Caki2 (cell line): ENCODE measurements around the gene TNFAIP1. TPM values are rescaled to one million over a fixed set of nuclear protein-coding genes. Genes with fewer than 3 reads are reported as not detected.
"Not testable (repeated sequence)": the region's sequence is repeated elsewhere in the genome, so short reads cannot be mapped to it uniquely, and the experiment has no call there.

Source experiments
- DNase-seq: peaks from one replicate; pipeline ENCODE4 v3.0.0-alpha.2; 2015; ENCODE audit warnings: low read depth
- in situ Hi-C: cut with HindIII; loops from 2 replicates; pipeline ENCODE4 v1.10.0; 2016; ENCODE audit warnings: low sequenced_read_pairs, low pct_unique_long_range_greater_than_20kb, mixed read lengths
- total RNA-seq: library from RNA; depleted of rRNA; stranded (reverse); fragments of >200 nt; shearing (Covaris generic); gene quantifications from 2 replicates; pipeline ENCODE4 v1.2.3, GENCODE V29; 2014; ENCODE audit warnings: low replicate concordance; rRNA removed

The TNFAIP1 gene
- 28.4 and 69.6 TPM in 2 replicates for total RNA-seq

GRCh38 chr17:28335201-28335958 is at the start of gene TNFAIP1, which contains the start of gene IFT20:
Gene TNFAIP1 (plus strand): TSS chr17:28335761. CDS start chr17:28339522, 3,761 bp downstream.
Gene IFT20 (minus strand): TSS chr17:28335472. CDS start chr17:28331985, 3,487 bp downstream.
- DNase-seq, result peak; percentile 99
- in situ Hi-C loops, result no loop called here

GRCh38 chr17:28285965-28286364 is 49.6 kb upstream of the TNFAIP1 start:
- no peak for DNase-seq
- in situ Hi-C loops, result no loop called here

- no peak for DNase-seq
- in situ Hi-C loops, result no loop called here
Observed at GRCh38 chr17:28290703-28291102, 44.9 kb upstream of the TNFAIP1 start.

GRCh38 chr17:28291780-28292330 is 43.7 kb upstream of the TNFAIP1 start:
- in situ Hi-C loops, result no loop called here
- no peak for DNase-seq

GRCh38 chr17:28292878-28293277 is 42.7 kb upstream of the TNFAIP1 start:
- in situ Hi-C loops, DNase-seq: not testable (repeated sequence)

GRCh38 chr17:28293994-28294393 is 41.6 kb upstream of the TNFAIP1 start:
- in situ Hi-C loops, result no loop called here
- no peak for DNase-seq

GRCh38 chr17:28295677-28296578 is 39.6 kb upstream of the TNFAIP1 start:
- DNase-seq, result no peak
- in situ Hi-C loops, result no loop called here

- in situ Hi-C loops, result no loop called here
- DNase-seq, result no peak
Observed at GRCh38 chr17:28298449-28298848, 37.1 kb upstream of the TNFAIP1 start.

GRCh38 chr17:28306954-28307401 is 28.6 kb upstream of the TNFAIP1 start:
- DNase-seq, result no peak
- in situ Hi-C loops, result no loop called here

GRCh38 chr17:28313841-28314240 is 21.7 kb upstream of the TNFAIP1 start:
- in situ Hi-C loops, result no loop called here

GRCh38 chr17:28315846-28316705 is 19.5 kb upstream of the TNFAIP1 start:
- no peak for DNase-seq
- in situ Hi-C loops, result no loop called here

More at GRCh38 chr17:28313841-28314240, 21.7 kb upstream of the TNFAIP1 start:
- no peak for DNase-seq

- in situ Hi-C loops, result no loop called here
- no peak for DNase-seq
Observed at GRCh38 chr17:28317099-28317965, 18.2 kb upstream of the TNFAIP1 start.

- in situ Hi-C loops, result no loop called here
- DNase-seq, result no peak
Observed at GRCh38 chr17:28317966-28318758, 17.4 kb upstream of the TNFAIP1 start.

- DNase-seq, result peak; percentile 96
- in situ Hi-C loops, result no loop called here
Observed at GRCh38 chr17:28318759-28319597, 16.6 kb upstream of the TNFAIP1 start, which contains the start of gene TMEM97. Gene TMEM97 (plus strand): TSS chr17:28319200. CDS start chr17:28319240, 40 bp downstream.

GRCh38 chr17:28319598-28319935 is 16.0 kb upstream of the TNFAIP1 start:
- in situ Hi-C loops, result no loop called here
- DNase-seq, result no peak
